Middle frontal gyrus (tissue), 1 donor: ENCODE measurements around the gene PXN.
"Not testable (repeated sequence)": the region's sequence is repeated elsewhere in the genome, so short reads cannot be mapped to it uniquely, and the experiment has no call there.

Source experiments
- DNase-seq: peaks from one replicate; pipeline ENCODE4 v3.0.0-alpha.2; 2015; ENCODE audit warnings: low spot score; ENCODE audit errors: extremely low spot score

PXN gene

GRCh38 chr12:120242275-120242799 is 23.2 kb downstream of the PXN start:
- DNase-seq: no peak

- no peak for DNase-seq
Observed at GRCh38 chr12:120241561-120242274, 23.8 kb downstream of the PXN start.

GRCh38 chr12:120240495-120240833 is 25.1 kb downstream of the PXN start:
- no peak for DNase-seq

- DNase-seq: no peak
Observed at GRCh38 chr12:120239776-120240494, 25.6 kb downstream of the PXN start.

- DNase-seq: no peak
Observed at GRCh38 chr12:120238839-120239445, 26.6 kb downstream of the PXN start.

GRCh38 chr12:120238217-120238616 is 27.3 kb downstream of the PXN start:
- no peak for DNase-seq

- no peak for DNase-seq
Observed at GRCh38 chr12:120237360-120238171, 28.0 kb downstream of the PXN start.

GRCh38 chr12:120236809-120237208 is 28.7 kb downstream of the PXN start:
- not testable (repeated sequence) for DNase-seq

- DNase-seq: no peak
Observed at GRCh38 chr12:120235369-120236323, 29.9 kb downstream of the PXN start.

- DNase-seq: no peak
Observed at GRCh38 chr12:120234643-120235368, 30.7 kb downstream of the PXN start.

GRCh38 chr12:120231316-120232011 is 34.1 kb downstream of the PXN start:
- no peak for DNase-seq

- no peak for DNase-seq
Observed at GRCh38 chr12:120230974-120231315, 34.6 kb downstream of the PXN start.

- DNase-seq: no peak
Observed at GRCh38 chr12:120230326-120230973, 35.1 kb downstream of the PXN start.

GRCh38 chr12:120229487-120230325 is 35.8 kb downstream of the PXN start:
- DNase-seq: no peak

- no peak for DNase-seq
Observed at GRCh38 chr12:120229071-120229486, 36.5 kb downstream of the PXN start.

GRCh38 chr12:120228291-120229070 is 37.0 kb downstream of the PXN start:
- DNase-seq: peak; percentile 71

- no peak for DNase-seq
Observed at GRCh38 chr12:120228041-120228290, 37.6 kb downstream of the PXN start.
